Central memory CD8-positive, alpha-beta T cell (primary cell): ENCODE measurements around the gene GCC1.
"Not testable (repeated sequence)": the region's sequence is repeated elsewhere in the genome, so short reads cannot be mapped to it uniquely, and the experiment has no call there.

Experiments
- ATAC-seq: fragments of 150-1000 bp; cut with Tn5 transposase; replicated peaks from 2 replicates; pipeline ENCODE4 v1.10.0; 2022; ENCODE audit warnings: mild to moderate bottlenecking, moderate FRiP score, moderate number of reproducible peaks; ENCODE audit not compliant: poor library complexity, severe bottlenecking; ENCODE audit errors: extremely low read depth
- DNase-seq, 2 donors: peaks; one replicate each; pipeline ENCODE4 v3.0.0; 2021; ENCODE audit warnings: low spot score in 2 of 2
- H3K27ac Mint-ChIP-seq: one replicate; pipeline ENCODE4 v1.8.0; 2022; ENCODE audit warnings: low read depth, mild to moderate bottlenecking, moderate library complexity, mixed read lengths
- H3K27me3 Mint-ChIP-seq: one replicate; pipeline ENCODE4 v1.8.0; 2022; ENCODE audit warnings: mixed read lengths
- H3K36me3 Mint-ChIP-seq: one replicate; pipeline ENCODE4 v1.8.0; 2022; ENCODE audit warnings: mild to moderate bottlenecking, moderate library complexity, mixed read lengths; ENCODE audit not compliant: insufficient read depth
- H3K4me1 Mint-ChIP-seq: one replicate; pipeline ENCODE4 v1.8.0; 2022; ENCODE audit warnings: mixed read lengths
- H3K4me3 Mint-ChIP-seq: one replicate; pipeline ENCODE4 v1.8.0; 2022; ENCODE audit warnings: mild to moderate bottlenecking, moderate library complexity, mixed read lengths
- H3K9me3 Mint-ChIP-seq: one replicate; pipeline ENCODE4 v1.8.0; 2022; ENCODE audit warnings: mixed read lengths

Gene GCC1

GRCh38 chr7:127587663-127588018 lies 2.2 kb upstream of the GCC1 start:
- Mint-ChIP-seq H3K4me1 (peaks cover 46% of the 10 kb centered on the region), H3K27me3 (no peaks in the 10 kb centered on the region), H3K4me3 (peak overlapping the region; percentile 94), H3K9me3 (no peaks in the 10 kb centered on the region), H3K36me3 (peaks cover 23% of the 10 kb centered on the region), H3K27ac (no peak overlapping the region)
- ATAC-seq = no peak
- no peak for DNase-seq

DNA sequence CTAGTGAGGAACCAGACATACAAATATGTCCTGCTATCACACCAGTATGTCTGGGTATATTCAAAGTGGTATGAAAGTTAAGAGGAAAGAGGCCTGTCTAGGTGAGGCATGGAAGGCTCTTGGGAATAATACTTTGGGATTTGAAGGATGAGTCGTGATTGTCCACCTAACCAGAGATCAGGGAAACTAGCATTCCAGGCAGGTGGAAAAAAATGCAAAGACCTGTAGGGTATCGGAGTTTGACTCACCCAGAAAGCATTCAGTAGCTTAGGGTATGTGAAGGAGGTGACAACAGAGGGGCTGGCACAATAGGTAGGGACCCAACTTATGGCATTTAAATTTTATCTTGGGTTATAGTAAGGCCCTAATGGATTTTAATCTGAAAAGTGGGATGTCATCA lies 950 bp upstream of the GCC1 start:
- Mint-ChIP-seq H3K9me3 (no peaks in the 10 kb centered on the region), H3K4me3 (peak overlapping the region; percentile 94), H3K4me1 (peaks cover 55% of the 10 kb centered on the region), H3K27ac (no peak overlapping the region), H3K27me3 (no peaks in the 10 kb centered on the region), H3K36me3 (peaks cover 22% of the 10 kb centered on the region)
- DNase-seq (no peak), ATAC-seq (no peak)

- ATAC-seq = no peak
- Mint-ChIP-seq H3K4me1 (peaks cover 56% of the 10 kb centered on the region), H3K9me3 (no peaks in the 10 kb centered on the region), H3K4me3 (peak overlapping the region; percentile 94), H3K27ac (peak overlapping the region; percentile 93), H3K36me3 (peaks cover 18% of the 10 kb centered on the region), H3K27me3 (no peaks in the 10 kb centered on the region)
- DNase-seq = no peak
These were observed 750 bp downstream of the GCC1 start for GRCh38 chr7:127584648-127585043.

- Mint-ChIP-seq H3K36me3 (peaks cover 17% of the 10 kb centered on the region), H3K9me3 (no peaks in the 10 kb centered on the region), H3K4me1 (peaks cover 52% of the 10 kb centered on the region), H3K27me3 (no peaks in the 10 kb centered on the region), H3K27ac (no peak overlapping the region), H3K4me3 (no peak overlapping the region)
- DNase-seq = no peak
- ATAC-seq = no peak
These were observed 3.0 kb downstream of the GCC1 start for GRCh38 chr7:127582361-127582760.

DNA sequence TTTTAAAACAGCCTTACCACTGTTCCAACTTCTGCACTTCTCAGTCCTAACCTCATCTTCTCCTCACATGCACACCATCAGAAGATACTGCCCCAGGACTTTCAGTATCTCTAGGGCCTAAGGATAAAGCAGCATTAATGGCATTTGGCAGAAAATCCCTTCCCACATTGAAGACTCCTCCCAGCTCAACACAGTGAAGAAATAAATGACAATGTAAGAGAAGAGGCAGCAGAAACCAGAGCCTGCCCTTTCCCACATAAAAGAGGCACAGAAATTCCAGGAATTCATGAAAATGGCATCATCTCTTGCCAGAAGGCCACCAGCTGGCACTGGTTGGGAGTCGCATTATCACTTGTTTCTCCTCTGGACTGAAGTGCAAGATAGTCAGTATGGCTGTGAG lies 3.7 kb downstream of the GCC1 start:
- Mint-ChIP-seq H3K36me3 (peaks cover 17% of the 10 kb centered on the region), H3K9me3 (no peaks in the 10 kb centered on the region), H3K4me3 (no peak overlapping the region), H3K4me1 (peaks cover 52% of the 10 kb centered on the region), H3K27ac (no peak overlapping the region), H3K27me3 (no peaks in the 10 kb centered on the region)
- DNase-seq (no peak), ATAC-seq (no peak)

DNA sequence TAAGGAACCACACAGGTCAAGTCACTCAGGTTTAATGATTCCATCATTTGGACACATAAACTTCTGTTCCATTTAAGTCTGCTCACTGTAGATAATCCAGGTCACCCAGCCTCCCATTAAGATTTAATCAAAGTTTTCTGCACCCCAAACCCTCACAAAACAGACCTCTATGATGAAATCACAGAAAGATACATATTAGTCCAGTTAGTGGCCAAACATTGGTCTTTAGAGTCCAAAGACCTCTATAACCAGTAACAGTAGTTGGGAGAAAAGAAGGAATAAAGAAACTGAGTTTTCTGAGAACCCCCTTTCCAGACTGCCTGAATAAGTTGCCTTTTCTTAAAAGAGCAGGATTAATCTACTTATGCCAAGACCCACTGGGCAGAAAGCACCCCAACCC lies 4.8 kb downstream of the GCC1 start:
- no peak overlapping the region for H3K27ac Mint-ChIP-seq
- no peaks in the 10 kb centered on the region for H3K27me3 Mint-ChIP-seq
- H3K4me3 Mint-ChIP-seq = no peak overlapping the region
- peaks cover 17% of the 10 kb centered on the region for H3K36me3 Mint-ChIP-seq
- no peak for DNase-seq
- ATAC-seq = no peak
- H3K4me1 Mint-ChIP-seq = peaks cover 52% of the 10 kb centered on the region
- H3K9me3 Mint-ChIP-seq = no peaks in the 10 kb centered on the region

- DNase-seq (no peak), ATAC-seq (no peak)
- Mint-ChIP-seq H3K27me3 (no peaks in the 10 kb centered on the region), H3K9me3 (no peaks in the 10 kb centered on the region), H3K4me3 (no peak overlapping the region), H3K4me1 (peaks cover 50% of the 10 kb centered on the region), H3K27ac (no peak overlapping the region), H3K36me3 (peaks cover 12% of the 10 kb centered on the region)
These were observed 6.6 kb downstream of the GCC1 start for GRCh38 chr7:127578711-127579275.

GRCh38 chr7:127578036-127578684 lies 7.2 kb downstream of the GCC1 start:
- no peaks in the 10 kb centered on the region for H3K27me3 Mint-ChIP-seq
- no peak for ATAC-seq
- no peak overlapping the region for H3K27ac Mint-ChIP-seq
- peaks cover 10% of the 10 kb centered on the region for H3K36me3 Mint-ChIP-seq
- H3K9me3 Mint-ChIP-seq = no peaks in the 10 kb centered on the region
- peaks cover 44% of the 10 kb centered on the region for H3K4me1 Mint-ChIP-seq
- H3K4me3 Mint-ChIP-seq = no peak overlapping the region
- DNase-seq = no peak

- no peak for DNase-seq
- no peaks in the 10 kb centered on the region for H3K9me3 Mint-ChIP-seq
- H3K36me3 Mint-ChIP-seq = peaks cover 2% of the 10 kb centered on the region
- no peak overlapping the region for H3K4me3 Mint-ChIP-seq
- no peak overlapping the region for H3K27ac Mint-ChIP-seq
- ATAC-seq = no peak
- peaks cover 10% of the 10 kb centered on the region for H3K4me1 Mint-ChIP-seq
- no peaks in the 10 kb centered on the region for H3K27me3 Mint-ChIP-seq
These were observed 13.5 kb downstream of the GCC1 start for GRCh38 chr7:127571741-127572505.

GRCh38 chr7:127568034-127568433 lies 17.4 kb downstream of the GCC1 start:
- not testable (repeated sequence) for DNase-seq, H3K27me3 Mint-ChIP-seq, H3K27ac Mint-ChIP-seq, H3K36me3 Mint-ChIP-seq, H3K4me1 Mint-ChIP-seq, H3K9me3 Mint-ChIP-seq, H3K4me3 Mint-ChIP-seq, ATAC-seq

- Mint-ChIP-seq H3K27ac (no peak overlapping the region), H3K27me3 (no peaks in the 10 kb centered on the region), H3K4me1 (no peaks in the 10 kb centered on the region), H3K4me3 (no peak overlapping the region), H3K36me3 (peaks cover 1% of the 10 kb centered on the region), H3K9me3 (peaks cover 4% of the 10 kb centered on the region)
- no peak for ATAC-seq
- DNase-seq = no peak
These were observed 19.2 kb downstream of the GCC1 start for GRCh38 chr7:127566242-127566641.

GRCh38 chr7:127557803-127558202 lies 27.6 kb downstream of the GCC1 start:
- Mint-ChIP-seq H3K27ac (no peak overlapping the region), H3K36me3 (peaks cover 1% of the 10 kb centered on the region), H3K4me3 (no peak overlapping the region), H3K27me3 (no peaks in the 10 kb centered on the region), H3K4me1 (no peaks in the 10 kb centered on the region), H3K9me3 (no peaks in the 10 kb centered on the region)
- no peak for ATAC-seq
- DNase-seq = no peak

DNA sequence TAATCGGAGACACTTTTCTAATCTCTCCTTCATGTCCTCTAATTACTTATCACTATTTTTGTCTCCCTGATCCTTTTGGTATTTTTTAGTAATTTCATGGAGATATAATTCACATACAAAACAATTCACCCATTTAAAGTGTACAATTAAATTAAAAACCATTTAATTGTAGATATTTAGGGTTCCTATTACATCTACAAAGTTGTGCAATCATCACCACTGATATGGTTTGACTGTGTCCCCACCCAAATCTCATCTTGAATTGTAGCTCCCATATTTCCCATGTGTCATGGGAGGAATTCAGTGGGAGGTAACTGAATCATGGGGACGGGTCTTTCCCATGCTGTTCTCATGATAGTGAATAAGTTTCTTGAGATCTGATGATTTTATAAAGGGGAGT lies 29.0 kb downstream of the GCC1 start:
- no peak for ATAC-seq
- H3K27ac Mint-ChIP-seq = no peak overlapping the region
- H3K4me3 Mint-ChIP-seq = no peak overlapping the region
- H3K4me1 Mint-ChIP-seq = no peaks in the 10 kb centered on the region
- DNase-seq = no peak
- peaks cover 1% of the 10 kb centered on the region for H3K36me3 Mint-ChIP-seq
- H3K9me3 Mint-ChIP-seq = no peaks in the 10 kb centered on the region
- no peaks in the 10 kb centered on the region for H3K27me3 Mint-ChIP-seq
